Endothelial cell of umbilical vein (primary cell): Measurements from ENCODE around the gene TCEANC. TPM values are rescaled to one million over a fixed set of nuclear protein-coding genes. Genes with fewer than 3 reads are reported as not detected.

Experiments used
- BruUV-seq: library from RNA; stranded (reverse); fragments of 400-500 nt; replicated peaks from 2 replicates; lab custom pipeline; 2021; lab: Mats Ljungman, UMichigan
- CTCF ChIA-PET: fragments of 300-600, 350-600 bp; sonication (Branson Sonifier 250); formaldehyde crosslinking; loops from one replicate; lab custom pipeline; 2021; ENCODE audit warnings: antibody characterized with exemption, inconsistent platforms; lab: Charles Lee
- POLR2A ChIA-PET: fragments of 300-600, 350-600 bp; sonication (Branson Sonifier 250); formaldehyde crosslinking; loops from one replicate; lab custom pipeline; 2021; ENCODE audit warnings: antibody characterized with exemption, inconsistent platforms; lab: Charles Lee
- DNase-seq: peaks from one replicate; pipeline ENCODE4 v3.0.0-alpha.2; 2011; ENCODE audit warnings: low read depth, low spot score
- FAIRE-seq: peaks from 2 replicates; lab custom pipeline; 2011; peaks lifted over from hg19 to GRCh38; lab: Jason Lieb, UNC
- H2AFZ ChIP-seq: 2 replicates; pipeline ENCODE4 v1.6.0; 2012; ENCODE audit warnings: low read depth, low read length, control low read depth, inconsistent platforms
- H3K27ac ChIP-seq: 2 replicates; pipeline ENCODE4 v1.5.1; 2011; ENCODE audit warnings: low read depth, mild to moderate bottlenecking, control low read depth, low read length, moderate library complexity; ENCODE audit not compliant: insufficient read depth
- H3K27me3 ChIP-seq, 2 experiments: 2 replicates each; pipeline versions ENCODE4 v1.6.0 to v1.6.1; 2011; ENCODE audit warnings: low read length in 2 of 2, mixed read lengths in 1 of 2; ENCODE audit not compliant: control insufficient read depth in 2 of 2, insufficient read depth in 2 of 2
- H3K36me3 ChIP-seq, 2 experiments: 2 replicates in 1 of 2; 3 replicates in 1 of 2; pipeline ENCODE4 v1.5.1; 2011; ENCODE audit warnings: low read length in 2 of 2, mild to moderate bottlenecking in 1 of 2, moderate library complexity in 1 of 2; ENCODE audit not compliant: control insufficient read depth in 2 of 2, insufficient read depth in 2 of 2; ENCODE audit errors: extremely low read depth in 1 of 2
- H3K4me1 ChIP-seq: 3 replicates; pipeline ENCODE4 v1.5.1; 2011; ENCODE audit warnings: mild to moderate bottlenecking, low read length; ENCODE audit not compliant: control insufficient read depth, insufficient read depth; ENCODE audit errors: extremely low read depth
- H3K4me2 ChIP-seq: 2 replicates; pipeline ENCODE4 v1.6.1; 2011; ENCODE audit warnings: low read length, control low read depth, mixed read lengths; ENCODE audit not compliant: insufficient read depth
- H3K4me3 ChIP-seq, 3 experiments: fragments of 200-600 bp in 1 of 3; sonication (generic), shearing (Covaris generic) in 1 of 3; replicated peaks in 1 of 3; 2 replicates each; pipeline ENCODE4 v1.5.1; 2011 to 2016; ENCODE audit warnings: control low read depth in 3 of 3, low read length in 3 of 3, mild to moderate bottlenecking in 2 of 3, inconsistent platforms in 1 of 3, low read depth in 1 of 3, moderate library complexity in 1 of 3; ENCODE audit not compliant: insufficient read depth in 1 of 3
- H3K79me2 ChIP-seq: 2 replicates; pipeline ENCODE4 v1.6.0; 2012; ENCODE audit warnings: low read length, inconsistent platforms; ENCODE audit not compliant: control insufficient read depth, insufficient read depth
- H3K9ac ChIP-seq: replicated peaks from 2 replicates; pipeline ENCODE3; 2011; ENCODE audit warnings: low read length, control low read depth; ENCODE audit not compliant: insufficient read depth; ENCODE audit errors: extremely low read depth
- H3K9me1 ChIP-seq: replicated peaks from 3 replicates; pipeline ENCODE4 v1.6.0; 2011; ENCODE audit warnings: mild to moderate bottlenecking, low read length; ENCODE audit not compliant: control insufficient read depth, insufficient read depth; ENCODE audit errors: extremely low read depth
- H3K9me3 ChIP-seq: replicated peaks from 2 replicates; pipeline ENCODE4 v1.5.1; 2012; ENCODE audit warnings: low read length, inconsistent platforms; ENCODE audit not compliant: control insufficient read depth, insufficient read depth
- H4K20me1 ChIP-seq: replicated peaks from 2 replicates; pipeline ENCODE3; 2011; ENCODE audit warnings: mild to moderate bottlenecking, low read length; ENCODE audit not compliant: control insufficient read depth, insufficient read depth; ENCODE audit errors: extremely low read depth
- EZH2 ChIP-seq: IDR thresholded peaks from 2 replicates; pipeline ENCODE4 v1.6.1; 2012; ENCODE audit warnings: borderline replicate concordance, low read depth, mild to moderate bottlenecking, moderate library complexity, low read length, inconsistent platforms; ENCODE audit not compliant: severe bottlenecking
- FOS ChIP-seq: IDR thresholded peaks from 2 replicates; pipeline ENCODE4 v1.6.1; 2011; ENCODE audit warnings: mild to moderate bottlenecking, low read length, moderate library complexity, borderline replicate concordance; ENCODE audit not compliant: insufficient read depth
- GATA2 ChIP-seq: IDR thresholded peaks from 2 replicates; pipeline ENCODE4 v1.7.0; 2011; ENCODE audit warnings: low read depth, mild to moderate bottlenecking, moderate library complexity, mixed read lengths, low read length; ENCODE audit not compliant: insufficient read length, insufficient read depth
- JUN ChIP-seq: IDR thresholded peaks from 2 replicates; pipeline ENCODE4 v1.6.1; 2011; ENCODE audit warnings: borderline replicate concordance, low read depth; ENCODE audit not compliant: insufficient read length, insufficient read depth
- MYC ChIP-seq: IDR thresholded peaks from one replicate; pipeline ENCODE4 v1.6.1; 2011; ENCODE audit warnings: mild to moderate bottlenecking, low read depth, low read length
- POLR2A ChIP-seq: IDR thresholded peaks from 2 replicates; pipeline ENCODE4 v1.6.1; 2012; ENCODE audit warnings: low read depth, mild to moderate bottlenecking, control low read depth, low read length
- POLR2AphosphoS5 ChIP-seq: IDR thresholded peaks from 2 replicates; pipeline ENCODE4 v1.6.1; 2012; ENCODE audit warnings: low read depth, mild to moderate bottlenecking, control low read depth, low read length, moderate library complexity; ENCODE audit not compliant: insufficient read depth
- dilution Hi-C: fragments of 300-500 bp; cut with MboI; formaldehyde crosslinking; loops from one replicate; pipeline ENCODE4 v1.15.0; 2019; ENCODE audit warnings: low sequenced_read_pairs; ENCODE audit not compliant: extremely low pct_ligation_motif_present
- intact Hi-C: fragments of 100-400 bp; cut with micrococcal nuclease; formaldehyde crosslinking; loops from one replicate; pipeline ENCODE4 v1.10.0; 2022
- polyA plus RNA-seq, 4 experiments: library from polyadenylated mRNA; depleted of rRNA in 3 of 4; stranded (reverse) in 3 of 4; unstranded in 1 of 4; fragments of >200 nt; gene quantifications; 2 replicates each; pipeline versions ENCODE4 v1.2.1 to v1.2.3, GENCODE V29; 2011 to 2012; ENCODE audit warnings: missing spikeins in 1 of 4
- total RNA-seq: library from RNA; stranded (reverse); gene quantifications from 2 replicates; pipeline ENCODE4 v1.2.3, GENCODE V29; 2021
- TF ChIP-seq, protein P1 (sequence below), 2 donors: IDR thresholded peaks; 1 replicate in 1 of 2; 2 replicates in 1 of 2; pipeline ENCODE4 v1.5.1; 2011; ENCODE audit warnings: low read length in 2 of 2, mild to moderate bottlenecking in 2 of 2, moderate library complexity in 2 of 2, control low read depth in 1 of 2, inconsistent platforms in 1 of 2, low read depth in 1 of 2; ENCODE audit not compliant: insufficient read depth in 1 of 2; ENCODE audit errors: extremely low read depth in 1 of 2
- TF ChIP-seq, protein P2 (sequence below): IDR thresholded peaks from 2 replicates; pipeline ENCODE4 v1.6.1; 2011; ENCODE audit not compliant: insufficient read depth, insufficient read length

Gene TCEANC
- total and polyA plus RNA-seq, 2 donors (not counting 3 experiments of a cell fraction or from before 2014, with no cell fraction given), result 0.32 to 0.75 TPM

DNA sequence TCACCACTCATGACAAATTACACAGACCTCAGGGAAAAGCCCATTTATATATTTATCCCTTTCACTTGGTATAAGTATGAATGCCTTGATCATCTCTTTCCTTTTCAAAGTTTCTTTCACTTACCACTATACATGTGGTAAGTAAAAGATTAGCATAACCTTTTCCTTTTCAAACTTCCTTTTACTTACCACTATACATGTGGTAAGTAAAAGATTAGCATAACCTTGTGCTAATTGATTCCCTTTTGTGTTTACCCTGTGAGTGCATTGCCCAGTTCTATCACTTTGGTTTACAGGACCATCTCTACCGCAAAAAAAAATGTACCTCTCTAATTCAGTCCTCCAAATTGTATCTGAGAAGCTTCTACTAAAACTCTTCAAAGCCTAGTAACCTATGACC, 32.7 kb upstream of the TCEANC start:
- Histone ChIP-seq H3K4me2 (no peak overlapping the region), H3K4me3 (no peak overlapping the region), H3K27me3 (no peaks in the 10 kb centered on the region), H3K36me3 (no peaks in the 10 kb centered on the region), H3K9me1 (no peaks in the 10 kb centered on the region), H3K4me1 (no peaks in the 10 kb centered on the region), H3K9ac (no peak overlapping the region), H3K79me2 (no peaks in the 10 kb centered on the region), H3K27ac (no peak overlapping the region), H3K9me3 (no peaks in the 10 kb centered on the region), H4K20me1 (no peaks in the 10 kb centered on the region), H2AFZ (no peak overlapping the region)
- intact Hi-C loops (no loop called here), dilution Hi-C loops (no loop called here)
- DNase-seq (no peak), FAIRE-seq (no peak)
- BruUV-seq, result no TSS peak
- CTCF ChIA-PET, result no interaction called here
- TF ChIP-seq, protein P1, sequence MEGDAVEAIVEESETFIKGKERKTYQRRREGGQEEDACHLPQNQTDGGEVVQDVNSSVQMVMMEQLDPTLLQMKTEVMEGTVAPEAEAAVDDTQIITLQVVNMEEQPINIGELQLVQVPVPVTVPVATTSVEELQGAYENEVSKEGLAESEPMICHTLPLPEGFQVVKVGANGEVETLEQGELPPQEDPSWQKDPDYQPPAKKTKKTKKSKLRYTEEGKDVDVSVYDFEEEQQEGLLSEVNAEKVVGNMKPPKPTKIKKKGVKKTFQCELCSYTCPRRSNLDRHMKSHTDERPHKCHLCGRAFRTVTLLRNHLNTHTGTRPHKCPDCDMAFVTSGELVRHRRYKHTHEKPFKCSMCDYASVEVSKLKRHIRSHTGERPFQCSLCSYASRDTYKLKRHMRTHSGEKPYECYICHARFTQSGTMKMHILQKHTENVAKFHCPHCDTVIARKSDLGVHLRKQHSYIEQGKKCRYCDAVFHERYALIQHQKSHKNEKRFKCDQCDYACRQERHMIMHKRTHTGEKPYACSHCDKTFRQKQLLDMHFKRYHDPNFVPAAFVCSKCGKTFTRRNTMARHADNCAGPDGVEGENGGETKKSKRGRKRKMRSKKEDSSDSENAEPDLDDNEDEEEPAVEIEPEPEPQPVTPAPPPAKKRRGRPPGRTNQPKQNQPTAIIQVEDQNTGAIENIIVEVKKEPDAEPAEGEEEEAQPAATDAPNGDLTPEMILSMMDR (IDR thresholded peaks at IDR 0.05; ENCODE audit: extremely low read depth in 1 of 2, insufficient read depth in 1 of 2, low read depth in 1 of 2, low read length in 2 of 2), result no peak
- TF ChIP-seq JUN, result no peak
- TF ChIP-seq FOS, result no peak
- TF ChIP-seq POLR2A, result no peak
- no peak for TF ChIP-seq POLR2AphosphoS5
- TF ChIP-seq, protein P2, sequence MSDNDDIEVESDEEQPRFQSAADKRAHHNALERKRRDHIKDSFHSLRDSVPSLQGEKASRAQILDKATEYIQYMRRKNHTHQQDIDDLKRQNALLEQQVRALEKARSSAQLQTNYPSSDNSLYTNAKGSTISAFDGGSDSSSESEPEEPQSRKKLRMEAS, result no peak
- no peak for TF ChIP-seq GATA2
- TF ChIP-seq MYC, result no peak
- no peak for TF ChIP-seq EZH2
- POLR2A ChIA-PET, result no interaction called here
